Muscle layer of colon (tissue), 2 donors: ENCODE results near the gene SUB1.

Source experiments
- H3K27ac ChIP-seq: one replicate; pipeline ENCODE4 v1.7.0; 2013; ENCODE audit warnings: low read depth, mild to moderate bottlenecking, low read length, moderate library complexity
- H3K27me3 ChIP-seq, 2 donors: one replicate each; pipeline ENCODE4 v1.7.0; 2013; ENCODE audit warnings: low read length in 2 of 2, mild to moderate bottlenecking in 2 of 2; ENCODE audit not compliant: insufficient read depth in 2 of 2, control insufficient read depth in 1 of 2
- H3K36me3 ChIP-seq: one replicate; pipeline ENCODE4 v1.7.0; 2013; ENCODE audit warnings: mild to moderate bottlenecking, low read length; ENCODE audit not compliant: insufficient read depth
- H3K4me1 ChIP-seq: one replicate; pipeline ENCODE4 v1.7.0; 2013; ENCODE audit warnings: mild to moderate bottlenecking, low read length; ENCODE audit not compliant: insufficient read depth
- H3K4me3 ChIP-seq, 2 donors: one replicate each; pipeline ENCODE4 v1.7.0; 2013; ENCODE audit warnings: low read length in 2 of 2, low read depth in 1 of 2, mild to moderate bottlenecking in 1 of 2, moderate library complexity in 1 of 2
- H3K9ac ChIP-seq: one replicate; pipeline ENCODE4 v1.7.0; 2013; ENCODE audit warnings: low read length
- H3K9me3 ChIP-seq: one replicate; pipeline ENCODE4 v1.7.0; 2013; ENCODE audit warnings: mild to moderate bottlenecking, low read length
- donor health status: abdominal sarcoma.
- donor health status: Adenocarcinoma of cecum.

SUB1 gene

DNA sequence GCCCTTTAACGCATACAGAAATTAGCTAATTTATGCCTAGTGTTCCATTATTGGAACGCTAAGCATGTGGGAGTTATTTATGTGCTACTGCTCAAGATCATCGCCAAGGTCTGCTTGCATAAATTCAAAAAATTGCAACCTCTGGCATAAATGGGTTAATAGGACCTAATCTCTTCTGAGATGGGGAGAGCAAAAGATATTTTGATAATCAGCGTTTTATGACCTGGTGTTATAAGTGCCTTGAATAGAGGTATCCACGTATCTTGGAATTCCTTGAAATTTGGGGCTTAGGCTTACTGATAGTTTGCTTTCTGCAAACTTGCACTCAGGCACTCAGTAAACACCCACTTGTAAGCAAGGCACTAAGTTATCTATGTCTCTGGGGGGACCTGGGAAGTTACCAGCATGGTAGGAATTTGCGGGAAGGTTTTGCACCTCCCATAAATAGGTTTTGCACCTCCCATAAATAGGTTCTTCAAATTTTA, 1.8 kb downstream of the SUB1 start:
- Histone ChIP-seq H3K36me3 (peaks cover 20% of the 10 kb centered on the region), H3K4me1 (peaks cover 18% of the 10 kb centered on the region), H3K27me3 (no peaks in the 10 kb centered on the region), H3K9me3 (peaks cover 5% of the 10 kb centered on the region), H3K9ac (no peak overlapping the region), H3K4me3 (peak overlapping the region; percentile 20 to 71), H3K27ac (no peak overlapping the region)

DNA sequence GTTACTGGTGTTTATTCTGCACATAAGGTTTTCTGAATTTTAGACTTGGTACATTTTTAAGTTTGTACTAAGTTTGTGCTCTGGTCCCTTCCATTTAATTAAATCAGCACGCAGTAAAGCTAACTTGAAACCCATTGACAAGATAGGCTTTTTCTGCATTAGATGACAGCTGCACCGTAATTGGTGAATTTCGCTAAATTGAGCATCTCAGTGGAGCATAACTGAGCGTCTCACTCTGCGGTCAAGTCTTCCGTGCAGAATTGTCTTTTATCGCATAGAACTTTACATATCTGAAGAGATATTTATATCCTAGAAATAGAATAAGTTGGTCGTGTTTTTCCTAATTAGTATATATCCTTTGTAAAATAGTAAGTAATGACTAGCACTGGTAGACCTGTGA, 4.1 kb downstream of the SUB1 start:
- Histone ChIP-seq H3K4me3 (no peak overlapping the region), H3K4me1 (peaks cover 18% of the 10 kb centered on the region), H3K27ac (no peak overlapping the region), H3K27me3 (no peaks in the 10 kb centered on the region), H3K9me3 (no peaks in the 10 kb centered on the region), H3K9ac (no peak overlapping the region), H3K36me3 (peaks cover 41% of the 10 kb centered on the region)

GRCh38 chr5:32589942-32590869, 4.8 kb downstream of the SUB1 start:
- Histone ChIP-seq H3K36me3 (peaks cover 47% of the 10 kb centered on the region), H3K4me3 (no peak overlapping the region), H3K4me1 (peaks cover 18% of the 10 kb centered on the region), H3K9me3 (no peaks in the 10 kb centered on the region), H3K9ac (no peak overlapping the region), H3K27ac (no peak overlapping the region), H3K27me3 (no peaks in the 10 kb centered on the region)

GRCh38 chr5:32595118-32595517, 9.8 kb downstream of the SUB1 start:
- Histone ChIP-seq H3K4me1 (peaks cover 23% of the 10 kb centered on the region), H3K27me3 (no peaks in the 10 kb centered on the region)

DNA sequence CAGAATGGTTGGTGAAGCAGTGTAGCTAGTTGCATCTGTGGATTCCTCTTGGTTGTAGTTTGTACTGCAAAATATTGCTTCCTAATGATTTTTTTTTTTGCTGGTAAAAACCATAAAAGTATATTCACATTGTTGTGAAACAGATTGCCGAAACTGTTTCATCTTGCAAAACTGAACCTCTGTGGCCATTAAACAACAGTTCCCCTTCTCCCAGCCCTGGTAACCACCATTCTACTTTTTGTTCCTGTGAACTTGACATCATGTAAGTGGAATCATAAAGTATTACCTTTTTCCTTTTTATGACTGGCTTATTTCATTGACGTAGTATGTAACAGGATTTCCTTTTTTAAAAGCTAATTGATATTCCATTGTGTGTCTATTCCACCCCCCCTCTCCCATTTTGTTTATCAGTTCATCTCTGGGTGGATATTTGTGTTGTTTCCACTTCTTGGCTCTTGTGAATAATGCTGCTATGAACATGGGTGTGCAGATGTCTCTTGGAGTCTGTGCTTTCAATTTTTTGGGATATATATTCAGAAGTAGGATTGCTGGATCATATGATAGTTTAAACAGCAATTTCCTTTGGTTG, 11.8 kb downstream of the SUB1 start:
- H3K27me3 ChIP-seq: no peaks in the 10 kb centered on the region
- no peaks in the 10 kb centered on the region for H3K9me3 ChIP-seq
- peaks cover 26% of the 10 kb centered on the region for H3K4me1 ChIP-seq
- no peak overlapping the region for H3K27ac ChIP-seq
- no peak overlapping the region for H3K4me3 ChIP-seq
- H3K9ac ChIP-seq: no peak overlapping the region
- H3K36me3 ChIP-seq: peaks cover 66% of the 10 kb centered on the region

More at GRCh38 chr5:32595118-32595517, 9.8 kb downstream of the SUB1 start:
- Histone ChIP-seq H3K9ac (no peak overlapping the region), H3K4me3 (no peak overlapping the region), H3K9me3 (no peaks in the 10 kb centered on the region), H3K36me3 (peaks cover 76% of the 10 kb centered on the region), H3K27ac (no peak overlapping the region)

GRCh38 chr5:32598260-32598937, 13.0 kb downstream of the SUB1 start:
- peaks cover 53% of the 10 kb centered on the region for H3K36me3 ChIP-seq

GRCh38 chr5:32598997-32599549, 13.7 kb downstream of the SUB1 start:
- Histone ChIP-seq H3K27ac (no peak overlapping the region), H3K4me1 (peaks cover 26% of the 10 kb centered on the region), H3K9ac (no peak overlapping the region), H3K4me3 (no peak overlapping the region), H3K9me3 (no peaks in the 10 kb centered on the region), H3K27me3 (no peaks in the 10 kb centered on the region), H3K36me3 (peaks cover 51% of the 10 kb centered on the region)

More at GRCh38 chr5:32598260-32598937, 13.0 kb downstream of the SUB1 start:
- no peaks in the 10 kb centered on the region for H3K27me3 ChIP-seq
- H3K9ac ChIP-seq: no peak overlapping the region
- H3K4me3 ChIP-seq: no peak overlapping the region
- H3K9me3 ChIP-seq: no peaks in the 10 kb centered on the region
- peaks cover 26% of the 10 kb centered on the region for H3K4me1 ChIP-seq
- H3K27ac ChIP-seq: no peak overlapping the region

DNA sequence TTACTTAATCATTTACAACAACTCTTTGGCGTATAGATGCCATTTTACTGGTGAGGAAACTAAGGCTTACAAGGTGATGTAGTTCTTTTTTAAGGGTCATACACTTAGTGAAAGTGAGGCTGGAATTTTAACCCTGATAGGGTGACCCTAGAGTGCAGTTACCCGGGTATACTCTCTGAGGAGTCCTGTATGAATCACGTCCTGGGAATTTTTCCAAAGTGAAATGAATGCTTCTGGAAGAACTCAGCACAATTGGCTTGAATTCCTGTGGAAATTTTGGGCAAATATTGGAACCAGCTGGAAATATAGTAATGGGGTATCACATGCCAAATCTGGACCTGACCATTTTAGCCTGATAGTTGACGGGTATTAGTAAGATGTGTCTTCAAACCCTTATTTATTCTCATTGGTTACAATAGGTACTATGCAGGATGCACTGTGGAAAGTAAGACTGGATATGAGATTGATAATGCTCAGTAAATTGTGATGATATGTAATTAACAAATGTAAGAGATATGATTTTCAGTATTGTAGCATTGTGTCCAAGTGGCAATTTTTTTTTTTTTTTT, 14.8 kb downstream of the SUB1 start:
- H3K4me3 ChIP-seq: no peak overlapping the region
- H3K27ac ChIP-seq: no peak overlapping the region
- peaks cover 46% of the 10 kb centered on the region for H3K36me3 ChIP-seq
- no peaks in the 10 kb centered on the region for H3K9me3 ChIP-seq
- no peaks in the 10 kb centered on the region for H3K27me3 ChIP-seq
- H3K4me1 ChIP-seq: peaks cover 26% of the 10 kb centered on the region
- H3K9ac ChIP-seq: no peak overlapping the region

DNA sequence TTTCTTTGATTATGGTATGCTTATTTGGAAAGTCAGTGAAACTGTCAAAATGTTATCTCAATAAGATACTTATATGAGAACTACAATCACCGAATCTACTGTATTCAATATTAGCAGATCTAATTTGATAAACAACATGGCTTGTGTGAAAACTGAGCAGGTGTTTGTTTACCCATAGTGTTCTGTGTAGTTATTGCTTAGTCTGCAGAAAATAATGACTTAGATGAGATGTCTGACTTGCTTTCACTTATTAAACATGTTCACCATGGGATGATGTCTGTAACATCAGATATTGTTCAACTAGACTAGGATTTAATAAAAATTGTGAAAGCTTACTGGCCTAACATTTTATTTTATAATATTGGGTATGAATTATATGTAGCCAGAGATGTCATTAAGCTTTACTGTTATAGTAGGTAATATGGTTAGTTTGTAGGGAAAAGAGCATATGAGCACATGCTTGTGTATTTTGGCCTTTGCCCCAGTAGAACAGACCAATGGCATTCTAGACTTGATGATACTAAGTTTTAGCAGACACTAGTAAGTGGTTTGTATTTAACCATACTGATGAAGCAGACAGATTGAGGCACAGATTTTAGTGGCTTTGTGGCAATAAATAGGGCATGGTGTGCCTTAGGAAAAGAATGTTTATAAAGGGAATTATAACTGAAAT, 16.4 kb downstream of the SUB1 start:
- H3K27me3 ChIP-seq: no peaks in the 10 kb centered on the region
- H3K27ac ChIP-seq: no peak overlapping the region
- peaks cover 21% of the 10 kb centered on the region for H3K4me1 ChIP-seq
- no peak overlapping the region for H3K9ac ChIP-seq
- no peaks in the 10 kb centered on the region for H3K9me3 ChIP-seq
- H3K4me3 ChIP-seq: no peak overlapping the region
- H3K36me3 ChIP-seq: peaks cover 35% of the 10 kb centered on the region

DNA sequence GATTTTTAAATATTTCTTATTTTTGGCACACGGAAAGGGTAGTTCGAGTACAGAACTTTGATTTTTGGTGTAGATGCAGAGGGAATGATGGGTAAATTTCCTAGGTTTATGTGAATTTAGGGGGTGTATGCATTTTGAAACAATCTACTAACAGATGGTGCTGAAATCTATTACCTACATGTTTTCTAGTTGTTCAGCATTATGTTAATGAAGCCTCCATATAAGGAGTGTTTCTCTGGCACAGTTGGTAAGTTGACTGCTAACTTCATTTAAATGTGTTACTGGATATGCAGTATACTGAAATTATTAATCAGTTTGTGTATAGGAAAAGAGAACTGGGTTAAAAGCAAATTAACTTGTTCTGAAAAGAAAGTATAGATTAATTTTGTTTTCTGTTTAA, 17.5 kb downstream of the SUB1 start:
- Histone ChIP-seq H3K36me3 (peaks cover 34% of the 10 kb centered on the region), H3K9ac (no peak overlapping the region), H3K27ac (no peak overlapping the region), H3K27me3 (no peaks in the 10 kb centered on the region), H3K9me3 (no peaks in the 10 kb centered on the region), H3K4me1 (peaks cover 14% of the 10 kb centered on the region), H3K4me3 (no peak overlapping the region)
